Activated naive CD8-positive, alpha-beta T cell treated with anti-CD3 and anti-CD28 coated beads, Interleukin-2, amount 50 U/mL, for 24 hours (primary cell): Measurements from ENCODE around the gene NAGLU.

Experiments used
- ATAC-seq: fragments of 150-1000 bp; cut with Tn5 transposase; one replicate; pipeline ENCODE4 v1.10.0; 2021
- DNase-seq: peaks from one replicate; pipeline ENCODE4 v3.0.0; 2021
- H3K27ac Mint-ChIP-seq: one replicate; pipeline ENCODE4 v1.8.0; 2021; ENCODE audit warnings: mild to moderate bottlenecking, mixed read lengths
- H3K27me3 Mint-ChIP-seq: one replicate; pipeline ENCODE4 v1.8.0; 2021; ENCODE audit warnings: mixed read lengths
- H3K36me3 Mint-ChIP-seq: one replicate; pipeline ENCODE4 v1.8.0; 2021; ENCODE audit warnings: low read depth, mixed read lengths
- H3K4me1 Mint-ChIP-seq: one replicate; pipeline ENCODE4 v1.8.0; 2021; ENCODE audit warnings: mixed read lengths
- H3K4me3 Mint-ChIP-seq: one replicate; pipeline ENCODE4 v1.8.0; 2021; ENCODE audit warnings: mild to moderate bottlenecking, moderate library complexity, mixed read lengths
- H3K9me3 Mint-ChIP-seq: one replicate; pipeline ENCODE4 v1.8.0; 2021; ENCODE audit warnings: mixed read lengths

NAGLU gene

GRCh38 chr17:42574463-42574862 is 38.4 kb downstream of the NAGLU start:
- no peak for ATAC-seq
- H3K4me1 Mint-ChIP-seq: peaks cover 45% of the 10 kb centered on the region
- no peak overlapping the region for H3K4me3 Mint-ChIP-seq
- H3K36me3 Mint-ChIP-seq: peaks cover 69% of the 10 kb centered on the region
- no peak overlapping the region for H3K27ac Mint-ChIP-seq
- no peak for DNase-seq
- no peaks in the 10 kb centered on the region for H3K9me3 Mint-ChIP-seq
- H3K27me3 Mint-ChIP-seq: no peaks in the 10 kb centered on the region

- DNase-seq (no peak), ATAC-seq (no peak)
- Mint-ChIP-seq H3K4me1 (peaks cover 43% of the 10 kb centered on the region), H3K9me3 (no peaks in the 10 kb centered on the region), H3K36me3 (peaks cover 51% of the 10 kb centered on the region), H3K4me3 (peak overlapping the region; percentile 96), H3K27ac (peak overlapping the region; percentile 95), H3K27me3 (no peaks in the 10 kb centered on the region)
These were observed 41.1 kb downstream of the NAGLU start for GRCh38 chr17:42577140-42577531.

- ATAC-seq: peak; percentile 93
- peak; percentile 96 for DNase-seq
- H3K27me3 Mint-ChIP-seq: no peaks in the 10 kb centered on the region
- H3K4me3 Mint-ChIP-seq: peak within 1 kb of the TSS; percentile 96
- H3K9me3 Mint-ChIP-seq: no peaks in the 10 kb centered on the region
- peaks cover 42% of the 10 kb centered on the region for H3K4me1 Mint-ChIP-seq
- H3K27ac Mint-ChIP-seq: peak within 1 kb of the TSS; percentile 95
- peaks cover 50% of the 10 kb centered on the region for H3K36me3 Mint-ChIP-seq
These were observed 41.7 kb downstream of the NAGLU start, which contains the start of gene PSMC3IP for GRCh38 chr17:42577532-42578281. Gene PSMC3IP (minus strand): TSS chr17:42577729. CDS start chr17:42577686, 43 bp downstream.

- Mint-ChIP-seq H3K4me3 (peak overlapping the region; percentile 96), H3K9me3 (no peaks in the 10 kb centered on the region), H3K4me1 (peaks cover 37% of the 10 kb centered on the region), H3K36me3 (peaks cover 46% of the 10 kb centered on the region), H3K27me3 (no peaks in the 10 kb centered on the region), H3K27ac (peak overlapping the region; percentile 95)
- ATAC-seq: peak; percentile 69
- peak; percentile 85 for DNase-seq
These were observed 42.3 kb downstream of the NAGLU start for GRCh38 chr17:42578282-42578869.

- H3K27me3 Mint-ChIP-seq: no peaks in the 10 kb centered on the region
- no peak for DNase-seq
- ATAC-seq: no peak
- no peak overlapping the region for H3K4me3 Mint-ChIP-seq
- no peaks in the 10 kb centered on the region for H3K9me3 Mint-ChIP-seq
- H3K36me3 Mint-ChIP-seq: peaks cover 35% of the 10 kb centered on the region
- H3K27ac Mint-ChIP-seq: peak overlapping the region; percentile 48
- peaks cover 35% of the 10 kb centered on the region for H3K4me1 Mint-ChIP-seq
These were observed 43.9 kb downstream of the NAGLU start for GRCh38 chr17:42579794-42580551.

- no peaks in the 10 kb centered on the region for H3K27me3 Mint-ChIP-seq
- no peak for DNase-seq
- no peak overlapping the region for H3K4me3 Mint-ChIP-seq
- no peaks in the 10 kb centered on the region for H3K9me3 Mint-ChIP-seq
- H3K36me3 Mint-ChIP-seq: peaks cover 20% of the 10 kb centered on the region
- peaks cover 22% of the 10 kb centered on the region for H3K4me1 Mint-ChIP-seq
- no peak for ATAC-seq
- H3K27ac Mint-ChIP-seq: no peak overlapping the region
These were observed 45.8 kb downstream of the NAGLU start for GRCh38 chr17:42581744-42582270.

GRCh38 chr17:42584880-42585279 is 48.8 kb downstream of the NAGLU start:
- Mint-ChIP-seq H3K36me3 (peaks cover 16% of the 10 kb centered on the region), H3K4me3 (no peak overlapping the region), H3K27ac (no peak overlapping the region), H3K4me1 (peaks cover 4% of the 10 kb centered on the region), H3K9me3 (no peaks in the 10 kb centered on the region), H3K27me3 (no peaks in the 10 kb centered on the region)
- DNase-seq: no peak
- no peak for ATAC-seq

- Mint-ChIP-seq H3K27ac (no peak overlapping the region), H3K4me1 (peaks cover 4% of the 10 kb centered on the region), H3K36me3 (peaks cover 14% of the 10 kb centered on the region), H3K27me3 (no peaks in the 10 kb centered on the region), H3K9me3 (no peaks in the 10 kb centered on the region), H3K4me3 (no peak overlapping the region)
- DNase-seq (no peak), ATAC-seq (no peak)
These were observed 49.3 kb downstream of the NAGLU start for GRCh38 chr17:42585353-42585752.

GRCh38 chr17:42586514-42587230 is 50.6 kb downstream of the NAGLU start:
- Mint-ChIP-seq H3K4me1 (peaks cover 4% of the 10 kb centered on the region), H3K27me3 (no peaks in the 10 kb centered on the region), H3K9me3 (no peaks in the 10 kb centered on the region), H3K27ac (no peak overlapping the region), H3K36me3 (peaks cover 18% of the 10 kb centered on the region), H3K4me3 (no peak overlapping the region)
- no peak for ATAC-seq
- DNase-seq: no peak

- Mint-ChIP-seq H3K4me1 (peaks cover 2% of the 10 kb centered on the region), H3K27ac (no peak overlapping the region), H3K9me3 (no peaks in the 10 kb centered on the region), H3K36me3 (peaks cover 13% of the 10 kb centered on the region), H3K27me3 (no peaks in the 10 kb centered on the region), H3K4me3 (no peak overlapping the region)
- no peak for ATAC-seq
- DNase-seq: no peak
These were observed 54.8 kb downstream of the NAGLU start for GRCh38 chr17:42590886-42591285.

- H3K4me3 Mint-ChIP-seq: no peak overlapping the region
- H3K27ac Mint-ChIP-seq: no peak overlapping the region
- H3K36me3 Mint-ChIP-seq: peaks cover 14% of the 10 kb centered on the region
- no peaks in the 10 kb centered on the region for H3K9me3 Mint-ChIP-seq
- H3K4me1 Mint-ChIP-seq: peaks cover 2% of the 10 kb centered on the region
- ATAC-seq (no peak), DNase-seq (no peak)
- no peaks in the 10 kb centered on the region for H3K27me3 Mint-ChIP-seq
These were observed 55.4 kb downstream of the NAGLU start for GRCh38 chr17:42591411-42591810.
